Osteoblast (primary cell): Measurements from ENCODE around the gene FCN3. TPM values are rescaled to one million over a fixed set of nuclear protein-coding genes. Genes with fewer than 3 reads are reported as not detected.
"Not testable (repeated sequence)": the region's sequence is repeated elsewhere in the genome, so short reads cannot be mapped to it uniquely, and the experiment has no call there.

Source experiments
- DNase-seq: peaks from one replicate; pipeline ENCODE4 v3.0.0; 2011; ENCODE audit warnings: low spot score, mixed read lengths; ENCODE audit not compliant: insufficient read length; ENCODE audit errors: missing footprints
- H2AFZ ChIP-seq: 2 replicates; pipeline ENCODE4 v1.6.0; 2011; ENCODE audit warnings: mild to moderate bottlenecking, low read length
- H3K27ac ChIP-seq: 2 replicates; pipeline ENCODE4 v1.5.1; 2011; ENCODE audit warnings: mild to moderate bottlenecking, low read depth, low read length, moderate library complexity
- H3K27me3 ChIP-seq: 2 replicates; pipeline ENCODE4 v1.6.0; 2012; ENCODE audit warnings: mild to moderate bottlenecking, control low read depth, inconsistent platforms, low read length, moderate library complexity; ENCODE audit not compliant: insufficient read depth
- H3K36me3 ChIP-seq: 2 replicates; pipeline ENCODE4 v1.5.1; 2011; ENCODE audit warnings: mild to moderate bottlenecking, low read length, control low read depth, moderate library complexity; ENCODE audit not compliant: insufficient read depth
- H3K4me1 ChIP-seq: 2 replicates; pipeline ENCODE4 v1.5.1; 2011; ENCODE audit warnings: mild to moderate bottlenecking, low read length, control low read depth, moderate library complexity; ENCODE audit not compliant: insufficient read depth
- H3K4me2 ChIP-seq: 2 replicates; pipeline ENCODE4 v1.6.0; 2011; ENCODE audit warnings: mild to moderate bottlenecking, low read length; ENCODE audit not compliant: insufficient read depth
- H3K4me3 ChIP-seq: fragments of 200-600 bp; sonication (generic); 3 replicates; pipeline ENCODE4 v1.5.1; 2012; ENCODE audit warnings: mild to moderate bottlenecking, low read length, inconsistent platforms; ENCODE audit not compliant: insufficient read depth
- H3K79me2 ChIP-seq: 2 replicates; pipeline ENCODE4 v1.6.0; 2012; ENCODE audit warnings: mild to moderate bottlenecking, low read length, control low read depth, inconsistent platforms; ENCODE audit not compliant: insufficient read depth
- H3K9me3 ChIP-seq: 2 replicates; pipeline ENCODE4 v1.5.1; 2011; ENCODE audit warnings: low read depth, low read length, control low read depth
- H4K20me1 ChIP-seq: 2 replicates; pipeline ENCODE4 v1.6.0; 2012; ENCODE audit warnings: mild to moderate bottlenecking, low read length, control low read depth; ENCODE audit not compliant: insufficient read depth
- total RNA-seq: library from RNA; depleted of rRNA; stranded (reverse); fragments of >200 nt; gene quantifications from 2 replicates; pipeline ENCODE4 v1.2.3, GENCODE V29; 2012
- TF ChIP-seq, protein P1 (sequence below): IDR thresholded peaks from 2 replicates; pipeline ENCODE4 v1.5.1; 2011; ENCODE audit warnings: mild to moderate bottlenecking, low read depth, low read length, moderate library complexity; ENCODE audit errors: extremely low read depth

The FCN3 gene
- total RNA-seq, 1 donor, result not detected

DNA sequence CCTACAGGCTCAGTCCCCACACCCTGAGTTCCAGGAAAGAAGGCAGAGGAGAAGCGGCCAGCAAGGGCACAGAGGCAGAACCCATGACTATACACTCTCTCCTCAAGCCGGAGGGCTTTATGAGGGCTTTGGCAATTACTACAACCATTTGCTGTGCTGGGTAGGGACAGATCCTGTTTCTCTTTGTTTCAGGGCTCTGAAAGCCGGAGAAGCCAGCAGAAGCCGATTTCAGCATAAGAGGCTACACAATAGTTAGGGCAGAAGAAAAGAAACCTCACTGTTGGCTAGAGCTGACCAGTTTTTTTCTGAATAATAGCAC lies 31.7 kb upstream of the FCN3 start:
- no peak for DNase-seq
- no peaks in the 10 kb centered on the region for H3K9me3 ChIP-seq
- H3K27me3 ChIP-seq, result no peaks in the 10 kb centered on the region
- no peaks in the 10 kb centered on the region for H4K20me1 ChIP-seq
- TF ChIP-seq, protein P1, sequence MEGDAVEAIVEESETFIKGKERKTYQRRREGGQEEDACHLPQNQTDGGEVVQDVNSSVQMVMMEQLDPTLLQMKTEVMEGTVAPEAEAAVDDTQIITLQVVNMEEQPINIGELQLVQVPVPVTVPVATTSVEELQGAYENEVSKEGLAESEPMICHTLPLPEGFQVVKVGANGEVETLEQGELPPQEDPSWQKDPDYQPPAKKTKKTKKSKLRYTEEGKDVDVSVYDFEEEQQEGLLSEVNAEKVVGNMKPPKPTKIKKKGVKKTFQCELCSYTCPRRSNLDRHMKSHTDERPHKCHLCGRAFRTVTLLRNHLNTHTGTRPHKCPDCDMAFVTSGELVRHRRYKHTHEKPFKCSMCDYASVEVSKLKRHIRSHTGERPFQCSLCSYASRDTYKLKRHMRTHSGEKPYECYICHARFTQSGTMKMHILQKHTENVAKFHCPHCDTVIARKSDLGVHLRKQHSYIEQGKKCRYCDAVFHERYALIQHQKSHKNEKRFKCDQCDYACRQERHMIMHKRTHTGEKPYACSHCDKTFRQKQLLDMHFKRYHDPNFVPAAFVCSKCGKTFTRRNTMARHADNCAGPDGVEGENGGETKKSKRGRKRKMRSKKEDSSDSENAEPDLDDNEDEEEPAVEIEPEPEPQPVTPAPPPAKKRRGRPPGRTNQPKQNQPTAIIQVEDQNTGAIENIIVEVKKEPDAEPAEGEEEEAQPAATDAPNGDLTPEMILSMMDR, result no peak
- H3K36me3 ChIP-seq, result peaks cover 37% of the 10 kb centered on the region
- H3K27ac ChIP-seq, result no peak overlapping the region
- H3K4me1 ChIP-seq, result peaks cover 40% of the 10 kb centered on the region
- no peak overlapping the region for H3K4me3 ChIP-seq
- no peak overlapping the region for H2AFZ ChIP-seq
- no peaks in the 10 kb centered on the region for H3K79me2 ChIP-seq
- H3K4me2 ChIP-seq, result no peak overlapping the region

DNA sequence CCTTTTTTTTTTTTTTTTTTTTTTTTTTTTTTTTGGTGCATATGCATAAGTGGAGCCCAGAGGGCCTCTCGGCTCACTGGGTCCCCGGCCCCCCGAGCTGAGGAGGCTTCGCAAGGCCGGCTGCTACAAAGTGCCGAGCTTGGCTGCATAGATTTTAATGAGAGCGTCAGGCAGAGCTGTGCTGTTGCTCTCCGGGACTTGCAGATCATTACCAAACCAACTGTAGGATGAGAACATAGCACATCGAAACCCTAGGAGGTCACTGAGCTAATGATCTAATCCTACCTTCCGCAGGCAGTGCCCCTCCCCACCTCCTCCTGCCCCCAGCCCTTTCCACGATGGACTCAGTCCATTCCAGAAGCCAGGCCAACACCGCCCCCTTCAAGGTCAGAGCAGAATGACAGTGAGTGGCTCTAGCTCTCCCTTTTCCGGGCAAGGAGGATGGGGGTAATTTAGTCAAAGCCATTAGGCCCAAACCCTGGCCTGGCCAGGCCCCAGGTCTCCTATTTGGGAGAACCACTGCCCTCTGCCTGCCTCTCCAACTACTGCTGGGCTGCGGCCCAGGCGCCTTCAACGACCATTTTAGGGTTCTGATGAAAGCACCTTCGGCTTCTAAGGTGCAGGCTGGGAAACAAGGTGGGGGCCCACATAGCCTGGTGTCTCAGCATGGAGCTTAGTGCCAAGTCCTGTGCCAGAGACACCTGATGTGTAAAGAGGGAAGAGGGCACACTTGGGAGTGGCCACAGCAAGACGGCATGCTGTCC lies 31.2 kb upstream of the FCN3 start:
- peak; percentile 38 for DNase-seq
- H3K4me2 ChIP-seq, H3K27me3 ChIP-seq, H2AFZ ChIP-seq, H3K79me2 ChIP-seq, H3K9me3 ChIP-seq, H4K20me1 ChIP-seq, H3K4me3 ChIP-seq: not testable (repeated sequence)
- Histone ChIP-seq H3K27ac (peak overlapping the region; percentile 59), H3K36me3 (peaks cover 31% of the 10 kb centered on the region), H3K4me1 (peaks cover 40% of the 10 kb centered on the region)
- TF ChIP-seq, protein P1, result peak; percentile 7

DNA sequence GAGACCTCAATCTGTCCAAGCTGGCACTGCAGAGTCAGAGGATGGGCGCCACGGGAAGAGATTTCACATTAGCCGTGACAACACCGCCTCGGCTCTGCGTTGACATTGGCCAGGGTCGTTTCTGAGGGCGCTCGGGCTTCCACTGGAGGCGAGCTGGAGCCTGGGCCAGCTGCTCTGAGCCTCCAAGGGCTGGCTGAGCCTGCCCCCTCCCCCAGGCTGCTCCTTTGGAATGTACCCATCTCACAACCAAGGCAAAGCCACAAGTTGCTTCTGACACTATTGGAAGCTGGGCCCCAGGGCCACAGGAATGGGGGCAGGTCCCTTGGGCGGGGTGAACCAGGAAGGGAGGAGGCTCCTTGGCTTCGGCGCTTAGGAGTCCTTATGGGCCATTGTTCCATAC lies 30.4 kb upstream of the FCN3 start:
- TF ChIP-seq, protein P1, result peak; percentile 7
- Histone ChIP-seq H2AFZ (no peak overlapping the region), H3K4me3 (no peak overlapping the region), H3K79me2 (no peaks in the 10 kb centered on the region), H3K9me3 (no peaks in the 10 kb centered on the region), H3K27ac (peak overlapping the region; percentile 59), H4K20me1 (no peaks in the 10 kb centered on the region), H3K36me3 (peaks cover 24% of the 10 kb centered on the region), H3K4me2 (no peak overlapping the region), H3K27me3 (no peaks in the 10 kb centered on the region), H3K4me1 (peaks cover 40% of the 10 kb centered on the region)
- DNase-seq, result peak; percentile 92

DNA sequence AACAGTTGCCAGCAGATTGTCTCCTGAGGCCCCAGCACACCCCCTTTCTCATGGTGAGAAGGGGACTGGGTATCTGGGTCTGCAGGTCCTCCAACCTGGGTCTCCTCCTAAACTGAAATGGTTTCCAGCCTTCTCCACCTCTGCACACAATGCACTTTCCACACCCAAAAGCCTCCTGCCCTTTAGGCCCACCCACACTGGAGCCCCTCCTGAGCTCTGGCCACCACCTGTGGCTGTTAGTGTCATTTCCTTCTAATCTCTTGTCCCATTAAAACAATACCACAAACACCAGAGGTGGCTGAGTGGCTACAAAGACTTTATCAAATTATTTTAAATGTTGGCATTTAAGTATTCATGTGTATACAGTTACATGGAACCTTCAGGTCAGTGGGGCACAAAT lies 29.3 kb upstream of the FCN3 start:
- no peaks in the 10 kb centered on the region for H4K20me1 ChIP-seq
- no peak overlapping the region for H3K4me3 ChIP-seq
- peak overlapping the region; percentile 58 for H3K4me2 ChIP-seq
- H3K27ac ChIP-seq, result peak overlapping the region; percentile 38
- H3K79me2 ChIP-seq, result no peaks in the 10 kb centered on the region
- H3K27me3 ChIP-seq, result peaks cover 9% of the 10 kb centered on the region
- peak; percentile 23 for DNase-seq
- no peak overlapping the region for H2AFZ ChIP-seq
- no peaks in the 10 kb centered on the region for H3K9me3 ChIP-seq
- H3K36me3 ChIP-seq, result peaks cover 22% of the 10 kb centered on the region
- TF ChIP-seq, protein P1, result no peak
- peaks cover 40% of the 10 kb centered on the region for H3K4me1 ChIP-seq
